GM18858 (cell line): ENCODE measurements around the gene PARVB.

Source experiments
- ATAC-seq: cut with Tn5 transposase; IDR thresholded peaks from one replicate; pipeline ENCODE4 v1.9.1; 2021; ENCODE audit not compliant: unreplicated experiment

Gene PARVB

GRCh38 chr22:44084044-44084772 is 60.1 kb downstream of the PARVB start:
- no peak for ATAC-seq

- no peak for ATAC-seq
These were observed 61.7 kb downstream of the PARVB start for GRCh38 chr22:44085743-44086270.

- no peak for ATAC-seq
These were observed 62.4 kb downstream of the PARVB start for GRCh38 chr22:44086271-44087088.

GRCh38 chr22:44087089-44087430 is 63.0 kb downstream of the PARVB start:
- ATAC-seq = no peak

- no peak for ATAC-seq
These were observed 65.0 kb downstream of the PARVB start for GRCh38 chr22:44088976-44089570.

GRCh38 chr22:44089717-44090570 is 65.8 kb downstream of the PARVB start:
- ATAC-seq = no peak

- no peak for ATAC-seq
These were observed 66.4 kb downstream of the PARVB start for GRCh38 chr22:44090571-44090905.

- no peak for ATAC-seq
These were observed 67.1 kb downstream of the PARVB start for GRCh38 chr22:44091021-44091721.

GRCh38 chr22:44091751-44092150 is 67.6 kb downstream of the PARVB start:
- no peak for ATAC-seq

GRCh38 chr22:44092636-44093220 is 68.6 kb downstream of the PARVB start:
- ATAC-seq = no peak

- ATAC-seq = no peak
These were observed 69.7 kb downstream of the PARVB start for GRCh38 chr22:44093791-44094190.

GRCh38 chr22:44094751-44095302 is 70.7 kb downstream of the PARVB start:
- ATAC-seq = no peak

- no peak for ATAC-seq
These were observed 72.6 kb downstream of the PARVB start for GRCh38 chr22:44096736-44097135.

- ATAC-seq = no peak
These were observed 73.3 kb downstream of the PARVB start for GRCh38 chr22:44097263-44098020.

GRCh38 chr22:44098021-44098739 is 74.1 kb downstream of the PARVB start:
- no peak for ATAC-seq

- no peak for ATAC-seq
These were observed 74.9 kb downstream of the PARVB start for GRCh38 chr22:44098966-44099530.

- ATAC-seq = no peak
These were observed 75.6 kb downstream of the PARVB start for GRCh38 chr22:44099696-44100095.

GRCh38 chr22:44100411-44100810 is 76.3 kb downstream of the PARVB start:
- no peak for ATAC-seq
